HG02884 (cell line): ENCODE measurements around the gene PCGF3.
"Not testable (repeated sequence)": the region's sequence is repeated elsewhere in the genome, so short reads cannot be mapped to it uniquely, and the experiment has no call there.

Experiments used
- ATAC-seq: cut with Tn5 transposase; IDR thresholded peaks from one replicate; pipeline ENCODE4 v1.9.1; 2021; ENCODE audit warnings: mild to moderate bottlenecking, moderate library complexity; ENCODE audit not compliant: unreplicated experiment

PCGF3 gene

GRCh38 chr4:703336-704197 is 2.1 kb upstream of the PCGF3 start:
- ATAC-seq = no peak

- no peak for ATAC-seq
Measured at GRCh38 chr4:704198-704891, 1.3 kb upstream of the PCGF3 start.

GRCh38 chr4:704971-705277 is 708 bp upstream of the PCGF3 start:
- no peak for ATAC-seq

GRCh38 chr4:706083-706633 is 526 bp downstream of the PCGF3 start:
- not testable (repeated sequence) for ATAC-seq

GRCh38 chr4:706834-707598 is 1.4 kb downstream of the PCGF3 start:
- no peak for ATAC-seq

- ATAC-seq = no peak
Measured at GRCh38 chr4:707929-708630, 2.4 kb downstream of the PCGF3 start.

- no peak for ATAC-seq
Measured at GRCh38 chr4:708631-708933, 3.0 kb downstream of the PCGF3 start.

GRCh38 chr4:709348-709747 is 3.7 kb downstream of the PCGF3 start:
- no peak for ATAC-seq

GRCh38 chr4:710116-710515 is 4.5 kb downstream of the PCGF3 start:
- ATAC-seq = no peak

GRCh38 chr4:710916-711315 is 5.3 kb downstream of the PCGF3 start:
- ATAC-seq = no peak

GRCh38 chr4:712093-712492 is 6.5 kb downstream of the PCGF3 start:
- ATAC-seq = no peak

- no peak for ATAC-seq
Measured at GRCh38 chr4:712916-713632, 7.4 kb downstream of the PCGF3 start.

GRCh38 chr4:714087-714486 is 8.5 kb downstream of the PCGF3 start:
- ATAC-seq = no peak

GRCh38 chr4:717601-718320 is 12.1 kb downstream of the PCGF3 start:
- no peak for ATAC-seq

- ATAC-seq = no peak
Measured at GRCh38 chr4:718460-718859, 12.8 kb downstream of the PCGF3 start.

- ATAC-seq = no peak
Measured at GRCh38 chr4:720111-720860, 14.7 kb downstream of the PCGF3 start.

- no peak for ATAC-seq
Measured at GRCh38 chr4:721261-722168, 15.9 kb downstream of the PCGF3 start.

GRCh38 chr4:722169-722725 is 16.6 kb downstream of the PCGF3 start:
- no peak for ATAC-seq
